ENCODE data around the gene HELZ. TPM values are rescaled to one million over a fixed set of nuclear protein-coding genes. Genes with fewer than 3 reads are reported as not detected.

The HELZ gene
- polyA plus RNA-seq, 2 of the 4 experiments (the other 2 are of a cell fraction), result 5.6 to 18.3 TPM

- peak; percentile 7 for FAIRE-seq
- H3K27ac ChIP-seq, result peak overlapping the region; percentile 7 to 43; a peak in 4 of 6 replicates
- 60% methylated on average over 2 of the region's 2 CpGs for WGBS (ENCODE audit: missing lambda C conversion rate)
Observed at GRCh38 chr17:67151717-67152116, 93.3 kb downstream of the HELZ start.

DNA sequence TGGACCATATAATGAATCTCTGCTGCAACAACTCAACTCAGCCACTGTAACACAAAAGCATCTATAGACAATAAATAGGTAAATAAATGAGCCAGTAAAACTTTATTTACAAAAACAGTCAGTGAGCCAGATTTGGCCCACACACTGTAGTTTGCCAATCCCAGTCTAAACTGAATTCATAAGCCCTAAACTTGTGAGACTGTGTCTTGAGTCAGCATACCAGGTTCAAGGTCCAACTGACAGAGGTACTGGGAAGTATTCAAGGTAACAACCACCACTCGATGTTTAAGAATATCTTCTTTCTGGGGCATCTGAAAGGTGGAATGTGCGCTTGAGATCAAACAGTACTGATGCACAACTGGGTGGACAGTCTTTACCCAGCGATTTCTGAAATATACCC is 94.2 kb downstream of the HELZ start:
- peak overlapping the region; percentile 12 to 66; a peak in 2 of 6 replicates for H3K27ac ChIP-seq
- DNase-seq (ENCODE audit: low read depth in 1 of 2, low spot score in 1 of 2) (peak in 1 of 2 experiments; percentile 56), FAIRE-seq (no peak), ATAC-seq (peak; percentile 51 to 82; a peak in 4 of 6 replicates)
- TF ChIP-seq PBX3 (IDR thresholded peaks at IDR 0.05), result no peak
- no peak for TF ChIP-seq FOSB (CRISPR knock-in tag; IDR thresholded peaks at IDR 0.05)
- no peak for TF ChIP-seq KDM5A (IDR thresholded peaks at IDR 0.05)
- no peak for TF ChIP-seq SREBF2 (IDR thresholded peaks at IDR 0.05)
- TF ChIP-seq TFCP2L1 (CRISPR knock-in tag; IDR thresholded peaks at IDR 0.05), result no peak
- no peak for TF ChIP-seq USF2 (IDR thresholded peaks at IDR 0.05)
- no peak for TF ChIP-seq RFX5 (IDR thresholded peaks at IDR 0.05)
- no peak for TF ChIP-seq MAFK (IDR thresholded peaks at IDR 0.05; ENCODE audit: partially characterized antibody)
- TF ChIP-seq CHD4 (IDR thresholded peaks at IDR 0.05; ENCODE audit: borderline replicate concordance), result no peak
- no peak for TF ChIP-seq POLR2AphosphoS2 (conservative IDR thresholded peaks at IDR 0.05; ENCODE audit: low read length)
- no peak for TF ChIP-seq CBX2 (IDR thresholded peaks at IDR 0.05; ENCODE audit: borderline replicate concordance, low read depth)
- no peak for TF ChIP-seq GATA3 (IDR thresholded peaks at IDR 0.05; ENCODE audit: borderline replicate concordance)
- no peak for TF ChIP-seq RARB (CRISPR knock-in tag; IDR thresholded peaks at IDR 0.05)
- TF ChIP-seq EHMT2 (IDR thresholded peaks at IDR 0.05; ENCODE audit: low read depth), result no peak
- no peak for TF ChIP-seq JUNB (IDR thresholded peaks at IDR 0.05)
- TF ChIP-seq HES2 (IDR thresholded peaks at IDR 0.05), result no peak
- TF ChIP-seq ZFP36 (IDR thresholded peaks at IDR 0.05; ENCODE audit: borderline replicate concordance, partially characterized antibody), result no peak
- no peak for TF ChIP-seq CEBPB (IDR thresholded peaks at IDR 0.05)
- WGBS (ENCODE audit: missing lambda C conversion rate), result 52% methylated on average over 3 of the region's 3 CpGs
- H3K4me1 ChIP-seq, result peaks cover 30% of the 10 kb centered on the region
- no peak overlapping the region for H3K4me3 ChIP-seq
- peak overlapping the region; percentile 62 for H3K4me2 ChIP-seq
- CTCF ChIA-PET, result no interaction called here
- POLR2A ChIA-PET, result no interaction called here
- no peaks in the 10 kb centered on the region for H3K9me3 ChIP-seq

More at GRCh38 chr17:67151717-67152116, 93.3 kb downstream of the HELZ start:
- Histone ChIP-seq H3K9me3 (no peaks in the 10 kb centered on the region), H3K4me1 (peaks cover 30% of the 10 kb centered on the region), H3K4me3 (no peak overlapping the region), H3K4me2 (peak overlapping the region; percentile 62)
- ChIA-PET CTCF (interaction anchor here (0.9 kb wide), 1 partner anchor 21 kb away, joined by 3 read pairs; no protein-coding TSS in a partner anchor), POLR2A (no interaction called here)
- ATAC-seq (peak; percentile 71 to 83; a peak in 5 of 6 replicates), DNase-seq (ENCODE audit: low read depth in 1 of 2, low spot score in 1 of 2) (peak; percentile 38 to 39)
- no peak for TF ChIP-seq ESRRA (IDR thresholded peaks at IDR 0.05; ENCODE audit: borderline replicate concordance, low read length)
- peak; percentile 74; the same call in 1 of the 2 replicates for TF ChIP-seq FOSL2 (IDR thresholded peaks at IDR 0.05)
- peak; percentile 77 for TF ChIP-seq FOSL2 (CRISPR knock-in tag; IDR thresholded peaks at IDR 0.05)
- peak; percentile 45; the same call in 1 of the 2 replicates for TF ChIP-seq JUNB (IDR thresholded peaks at IDR 0.05)

DNA sequence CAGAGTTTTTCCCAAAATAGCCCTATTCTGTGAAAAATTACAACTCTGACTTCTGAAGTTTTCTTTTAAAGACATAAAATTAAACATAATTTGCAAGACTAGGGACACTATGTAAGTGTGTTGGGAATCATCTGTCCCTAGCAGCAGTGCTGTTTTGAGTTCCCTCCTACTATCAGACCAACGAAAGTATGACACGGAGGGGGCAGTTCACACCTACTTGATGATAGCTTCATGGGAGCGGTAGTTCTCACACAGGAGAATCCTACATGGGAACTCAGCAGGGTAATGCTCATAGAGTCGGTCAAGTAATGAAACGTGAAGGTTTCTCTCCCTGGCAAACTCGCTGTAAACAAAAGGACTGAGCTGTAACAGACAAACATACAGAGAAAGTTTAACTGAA is 96.6 kb downstream of the HELZ start:
- no peak for ATAC-seq
- POLR2A ChIA-PET, result no interaction called here
- CTCF ChIA-PET, result interaction anchor here (1.5 to 1.7 kb wide), 2 partner anchors 9 to 10 kb away, joined by 4 to 9 read pairs; no protein-coding TSS in a partner anchor
- Histone ChIP-seq H3K27ac (no peak overlapping the region), H3K9me3 (no peaks in the 10 kb centered on the region), H3K4me3 (no peak overlapping the region), H3K4me1 (peaks cover 30% of the 10 kb centered on the region), H3K4me2 (no peak overlapping the region)
- FAIRE-seq, result no peak
- 90% methylated on average over 6 of the region's 6 CpGs for WGBS (ENCODE audit: missing lambda C conversion rate)
- TF ChIP-seq RARB (CRISPR knock-in tag; IDR thresholded peaks at IDR 0.05) (no peak), HDAC2 (IDR thresholded peaks at IDR 0.05) (no peak), KDM5A (IDR thresholded peaks at IDR 0.05) (no peak)
- no peak for DNase-seq (ENCODE audit: low read depth in 1 of 2, low spot score in 1 of 2)
